ENCODE results near the gene UQCRC1.
"Not testable (repeated sequence)": the region's sequence is repeated elsewhere in the genome, so short reads cannot be mapped to it uniquely, and the experiment has no call there.

Gene UQCRC1

GRCh38 chr3:48553886-48554845, 55.3 kb downstream of the UQCRC1 start:
- DNase-seq: no peak

- DNase-seq: no peak
These were observed 56.1 kb downstream of the UQCRC1 start for GRCh38 chr3:48553361-48553760.

GRCh38 chr3:48552111-48552951, 57.1 kb downstream of the UQCRC1 start:
- no peak for DNase-seq

GRCh38 chr3:48551651-48552050, 57.8 kb downstream of the UQCRC1 start:
- DNase-seq: not testable (repeated sequence)

Data from inflammatory macrophage treated with lipopolysaccharide for 1 hour (primary cell).